Measurements from ENCODE around the gene NPC1L1.

NPC1L1 gene, protein sequence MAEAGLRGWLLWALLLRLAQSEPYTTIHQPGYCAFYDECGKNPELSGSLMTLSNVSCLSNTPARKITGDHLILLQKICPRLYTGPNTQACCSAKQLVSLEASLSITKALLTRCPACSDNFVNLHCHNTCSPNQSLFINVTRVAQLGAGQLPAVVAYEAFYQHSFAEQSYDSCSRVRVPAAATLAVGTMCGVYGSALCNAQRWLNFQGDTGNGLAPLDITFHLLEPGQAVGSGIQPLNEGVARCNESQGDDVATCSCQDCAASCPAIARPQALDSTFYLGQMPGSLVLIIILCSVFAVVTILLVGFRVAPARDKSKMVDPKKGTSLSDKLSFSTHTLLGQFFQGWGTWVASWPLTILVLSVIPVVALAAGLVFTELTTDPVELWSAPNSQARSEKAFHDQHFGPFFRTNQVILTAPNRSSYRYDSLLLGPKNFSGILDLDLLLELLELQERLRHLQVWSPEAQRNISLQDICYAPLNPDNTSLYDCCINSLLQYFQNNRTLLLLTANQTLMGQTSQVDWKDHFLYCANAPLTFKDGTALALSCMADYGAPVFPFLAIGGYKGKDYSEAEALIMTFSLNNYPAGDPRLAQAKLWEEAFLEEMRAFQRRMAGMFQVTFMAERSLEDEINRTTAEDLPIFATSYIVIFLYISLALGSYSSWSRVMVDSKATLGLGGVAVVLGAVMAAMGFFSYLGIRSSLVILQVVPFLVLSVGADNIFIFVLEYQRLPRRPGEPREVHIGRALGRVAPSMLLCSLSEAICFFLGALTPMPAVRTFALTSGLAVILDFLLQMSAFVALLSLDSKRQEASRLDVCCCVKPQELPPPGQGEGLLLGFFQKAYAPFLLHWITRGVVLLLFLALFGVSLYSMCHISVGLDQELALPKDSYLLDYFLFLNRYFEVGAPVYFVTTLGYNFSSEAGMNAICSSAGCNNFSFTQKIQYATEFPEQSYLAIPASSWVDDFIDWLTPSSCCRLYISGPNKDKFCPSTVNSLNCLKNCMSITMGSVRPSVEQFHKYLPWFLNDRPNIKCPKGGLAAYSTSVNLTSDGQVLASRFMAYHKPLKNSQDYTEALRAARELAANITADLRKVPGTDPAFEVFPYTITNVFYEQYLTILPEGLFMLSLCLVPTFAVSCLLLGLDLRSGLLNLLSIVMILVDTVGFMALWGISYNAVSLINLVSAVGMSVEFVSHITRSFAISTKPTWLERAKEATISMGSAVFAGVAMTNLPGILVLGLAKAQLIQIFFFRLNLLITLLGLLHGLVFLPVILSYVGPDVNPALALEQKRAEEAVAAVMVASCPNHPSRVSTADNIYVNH (N-terminal part only)

DNA sequence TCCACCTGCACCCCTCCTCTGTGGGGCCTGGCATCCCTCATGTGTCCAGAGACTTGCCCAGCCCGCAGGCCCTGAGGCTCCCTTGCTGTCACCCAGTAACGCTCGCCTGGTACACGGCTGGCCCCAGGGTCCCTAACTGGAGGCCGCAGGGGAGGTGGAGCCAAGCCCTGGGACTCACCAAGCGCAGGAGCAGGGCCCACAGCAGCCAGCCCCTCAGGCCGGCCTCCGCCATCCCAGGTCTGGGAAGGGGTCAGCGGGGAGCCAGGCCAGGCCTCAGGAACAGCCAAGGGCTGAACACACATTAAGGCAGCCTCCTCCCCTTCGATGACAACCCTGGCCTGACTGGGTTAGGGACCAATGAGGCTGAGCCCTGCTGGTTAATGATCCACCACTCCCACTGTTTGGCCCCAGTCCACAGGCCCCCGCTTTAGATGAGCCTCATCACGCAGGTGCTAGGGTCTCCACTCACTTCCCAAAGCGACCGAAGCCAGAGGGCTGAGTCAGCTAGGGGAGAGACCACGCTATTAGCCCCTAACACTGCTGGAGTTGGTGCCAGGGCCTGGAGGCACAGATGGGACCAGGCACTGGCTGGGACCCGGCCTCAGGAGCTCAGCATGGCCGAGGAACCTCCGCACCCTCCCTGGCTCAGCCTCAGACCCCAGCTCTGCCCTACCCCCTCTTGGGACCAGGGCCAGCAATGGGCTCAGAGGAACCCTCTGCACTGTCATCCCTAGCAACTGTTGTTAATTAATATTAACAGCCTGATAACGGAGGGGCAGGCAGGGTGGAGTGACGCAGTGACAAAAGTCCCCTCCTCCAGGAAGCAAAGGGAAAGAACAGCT lies at the start of gene NPC1L1:
NPC1L1 (minus strand) TSS at position 303 of the 842 bp plus-strand sequence; CDS start at position 232, 71 bp downstream.
- H3K36me3 ChIP-seq (ENCODE audit: control insufficient read depth, low read length): no peaks in the 10 kb centered on the region
- TF ChIP-seq, protein P1, sequence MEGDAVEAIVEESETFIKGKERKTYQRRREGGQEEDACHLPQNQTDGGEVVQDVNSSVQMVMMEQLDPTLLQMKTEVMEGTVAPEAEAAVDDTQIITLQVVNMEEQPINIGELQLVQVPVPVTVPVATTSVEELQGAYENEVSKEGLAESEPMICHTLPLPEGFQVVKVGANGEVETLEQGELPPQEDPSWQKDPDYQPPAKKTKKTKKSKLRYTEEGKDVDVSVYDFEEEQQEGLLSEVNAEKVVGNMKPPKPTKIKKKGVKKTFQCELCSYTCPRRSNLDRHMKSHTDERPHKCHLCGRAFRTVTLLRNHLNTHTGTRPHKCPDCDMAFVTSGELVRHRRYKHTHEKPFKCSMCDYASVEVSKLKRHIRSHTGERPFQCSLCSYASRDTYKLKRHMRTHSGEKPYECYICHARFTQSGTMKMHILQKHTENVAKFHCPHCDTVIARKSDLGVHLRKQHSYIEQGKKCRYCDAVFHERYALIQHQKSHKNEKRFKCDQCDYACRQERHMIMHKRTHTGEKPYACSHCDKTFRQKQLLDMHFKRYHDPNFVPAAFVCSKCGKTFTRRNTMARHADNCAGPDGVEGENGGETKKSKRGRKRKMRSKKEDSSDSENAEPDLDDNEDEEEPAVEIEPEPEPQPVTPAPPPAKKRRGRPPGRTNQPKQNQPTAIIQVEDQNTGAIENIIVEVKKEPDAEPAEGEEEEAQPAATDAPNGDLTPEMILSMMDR (IDR thresholded peaks at IDR 0.05; ENCODE audit: low read depth, low read length, poor library complexity, severe bottlenecking): no peak
- no peak for TF ChIP-seq EZH2phosphoT487 (IDR thresholded peaks at IDR 0.05; ENCODE audit: borderline replicate concordance, low read length)
- H3K27ac ChIP-seq (ENCODE audit: low read depth, low read length): no peak within 1 kb of the TSS
- H3K9me2 ChIP-seq (replicated peaks; ENCODE audit: control insufficient read depth, low read length): no peaks in the 10 kb centered on the region
- H3K4me3 ChIP-seq (ENCODE audit: low read length): no peak within 1 kb of the TSS
- no peak within 1 kb of the TSS for H3K4me2 ChIP-seq (ENCODE audit: low read length)
- H3K9me3 ChIP-seq (ENCODE audit: control insufficient read depth, insufficient read depth, low read length): no peaks in the 10 kb centered on the region
- no peaks in the 10 kb centered on the region for H3K27me3 ChIP-seq (ENCODE audit: control insufficient read depth, low read length)
- H3K79me2 ChIP-seq (ENCODE audit: control insufficient read depth, low read length): no peaks in the 10 kb centered on the region
- no peaks in the 10 kb centered on the region for H3K4me1 ChIP-seq (ENCODE audit: control insufficient read depth, low read length)
- H4K20me1 ChIP-seq (ENCODE audit: control insufficient read depth, insufficient read depth, low read depth, low read length): no peaks in the 10 kb centered on the region
- H3F3A ChIP-seq (ENCODE audit: control insufficient read depth, insufficient read depth): no peaks in the 10 kb centered on the region

DNA sequence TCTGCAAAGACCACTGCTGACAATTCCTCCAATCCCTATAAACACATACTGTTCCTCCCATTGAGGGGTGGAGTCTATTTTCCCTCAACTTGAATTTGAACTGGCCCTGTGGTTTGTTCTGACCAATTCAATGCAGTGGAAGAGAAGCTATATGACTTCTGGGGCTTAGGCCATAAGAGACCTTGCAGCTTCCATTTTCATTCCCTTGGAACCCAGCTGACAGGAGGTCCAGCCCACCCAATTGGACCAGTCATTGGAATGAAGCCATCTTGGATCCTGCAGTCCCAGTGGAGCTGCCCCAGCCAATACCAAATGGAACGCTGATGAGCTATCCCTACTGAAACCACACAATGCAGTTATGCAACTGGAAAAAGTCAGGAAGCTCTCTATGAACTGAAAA lies 49.8 kb upstream of the NPC1L1 start:
- no peaks in the 10 kb centered on the region for H4K20me1 ChIP-seq (ENCODE audit: control insufficient read depth, insufficient read depth, low read depth, low read length)
- H3K4me2 ChIP-seq (ENCODE audit: low read length): no peak overlapping the region
- no peaks in the 10 kb centered on the region for H3K79me2 ChIP-seq (ENCODE audit: control insufficient read depth, low read length)
- no peak overlapping the region for H3K27ac ChIP-seq (ENCODE audit: low read depth, low read length)
- H3K4me1 ChIP-seq (ENCODE audit: control insufficient read depth, low read length): peaks cover 17% of the 10 kb centered on the region
- H3K4me3 ChIP-seq (ENCODE audit: low read length): no peak overlapping the region
- no peaks in the 10 kb centered on the region for H3K9me3 ChIP-seq (ENCODE audit: control insufficient read depth, insufficient read depth, low read length)
- H3K36me3 ChIP-seq (ENCODE audit: control insufficient read depth, low read length): no peaks in the 10 kb centered on the region
- no peaks in the 10 kb centered on the region; the same call in 1 of the 2 replicates for H3F3A ChIP-seq (ENCODE audit: control insufficient read depth, insufficient read depth)
- no peak for TF ChIP-seq EZH2phosphoT487 (IDR thresholded peaks at IDR 0.05; ENCODE audit: borderline replicate concordance, low read length)
- TF ChIP-seq, protein P1 (IDR thresholded peaks at IDR 0.05; ENCODE audit: low read depth, low read length, poor library complexity, severe bottlenecking): no peak
- H3K9me2 ChIP-seq (replicated peaks; ENCODE audit: control insufficient read depth, low read length): no peaks in the 10 kb centered on the region
- no peaks in the 10 kb centered on the region for H3K27me3 ChIP-seq (ENCODE audit: control insufficient read depth, low read length)

Data from DOHH2 (cell line).